Measurements from ENCODE around the gene HDAC3.
A peak's percentile ranks its signal among the peaks of the same experiment; 100 is the strongest.

HDAC3 gene

GRCh38 chr5:141657937-141658545, 21.4 kb upstream of the HDAC3 start:
- DNase-seq (ENCODE audit: low read depth): no peak

DNA sequence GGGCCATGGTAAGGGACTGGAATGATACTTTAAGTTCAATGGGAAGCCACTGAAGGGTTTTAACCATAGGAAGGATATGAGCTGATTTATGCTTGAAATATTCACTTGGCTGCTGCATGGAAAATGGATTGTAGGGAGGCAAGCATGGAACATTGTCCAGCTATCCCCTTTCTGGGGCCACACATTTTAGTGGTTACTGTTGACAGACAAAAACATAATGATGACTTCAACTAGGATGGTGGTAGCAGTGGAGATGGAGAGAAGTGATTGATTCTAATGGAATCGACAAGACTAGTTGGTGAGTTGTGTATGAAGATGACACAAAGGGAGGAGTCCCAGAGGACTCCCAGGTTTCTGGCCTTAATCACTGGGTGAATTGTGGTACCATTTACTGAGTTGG, 20.8 kb upstream of the HDAC3 start:
- no peak for DNase-seq (ENCODE audit: low read depth)

DNA sequence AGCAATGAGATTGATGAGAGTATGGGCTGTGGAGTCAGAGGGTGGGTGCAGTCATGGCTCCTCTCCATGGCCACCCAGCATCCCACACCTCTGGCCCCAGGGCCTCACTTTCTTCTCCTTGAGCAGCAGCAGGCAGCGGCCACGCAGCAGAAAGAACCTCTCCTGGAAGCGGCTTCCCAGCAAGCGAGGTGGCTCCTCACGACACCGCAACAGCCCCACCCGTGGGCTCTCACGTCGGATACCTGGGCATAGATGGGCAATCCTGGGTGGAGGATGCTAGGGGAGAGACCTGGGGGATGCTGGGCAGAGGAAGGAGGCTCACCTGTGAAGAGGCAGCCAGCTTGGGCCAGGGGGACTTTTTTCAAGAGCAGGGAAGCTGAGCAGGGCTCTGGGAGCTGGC, 19.7 kb upstream of the HDAC3 start:
- DNase-seq (ENCODE audit: low read depth): no peak

- DNase-seq (ENCODE audit: low read depth): no peak
Observed at GRCh38 chr5:141655020-141655419, 18.4 kb upstream of the HDAC3 start.

- DNase-seq (ENCODE audit: low read depth): no peak
Observed at GRCh38 chr5:141654298-141654697, 17.6 kb upstream of the HDAC3 start.

DNA sequence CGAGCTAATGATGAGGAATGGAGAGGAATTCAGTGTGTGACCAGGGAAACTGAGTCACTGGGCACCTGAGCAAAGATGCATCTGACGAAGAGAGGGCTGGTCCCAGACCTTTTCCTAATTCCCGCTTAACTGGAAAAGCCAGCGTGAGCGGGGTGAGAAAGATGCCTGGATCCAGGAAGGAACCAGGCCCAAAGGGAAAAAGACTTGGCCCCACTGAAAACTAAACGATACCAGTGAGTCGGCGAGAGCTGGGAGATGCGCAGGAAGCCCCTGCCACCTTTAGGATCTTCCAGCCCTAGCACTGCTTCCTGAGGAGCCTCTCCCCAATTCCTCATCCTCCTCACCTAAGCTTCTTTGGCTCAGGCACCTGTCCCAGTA, 15.1 kb upstream of the HDAC3 start:
- no peak for DNase-seq (ENCODE audit: low read depth)

DNA sequence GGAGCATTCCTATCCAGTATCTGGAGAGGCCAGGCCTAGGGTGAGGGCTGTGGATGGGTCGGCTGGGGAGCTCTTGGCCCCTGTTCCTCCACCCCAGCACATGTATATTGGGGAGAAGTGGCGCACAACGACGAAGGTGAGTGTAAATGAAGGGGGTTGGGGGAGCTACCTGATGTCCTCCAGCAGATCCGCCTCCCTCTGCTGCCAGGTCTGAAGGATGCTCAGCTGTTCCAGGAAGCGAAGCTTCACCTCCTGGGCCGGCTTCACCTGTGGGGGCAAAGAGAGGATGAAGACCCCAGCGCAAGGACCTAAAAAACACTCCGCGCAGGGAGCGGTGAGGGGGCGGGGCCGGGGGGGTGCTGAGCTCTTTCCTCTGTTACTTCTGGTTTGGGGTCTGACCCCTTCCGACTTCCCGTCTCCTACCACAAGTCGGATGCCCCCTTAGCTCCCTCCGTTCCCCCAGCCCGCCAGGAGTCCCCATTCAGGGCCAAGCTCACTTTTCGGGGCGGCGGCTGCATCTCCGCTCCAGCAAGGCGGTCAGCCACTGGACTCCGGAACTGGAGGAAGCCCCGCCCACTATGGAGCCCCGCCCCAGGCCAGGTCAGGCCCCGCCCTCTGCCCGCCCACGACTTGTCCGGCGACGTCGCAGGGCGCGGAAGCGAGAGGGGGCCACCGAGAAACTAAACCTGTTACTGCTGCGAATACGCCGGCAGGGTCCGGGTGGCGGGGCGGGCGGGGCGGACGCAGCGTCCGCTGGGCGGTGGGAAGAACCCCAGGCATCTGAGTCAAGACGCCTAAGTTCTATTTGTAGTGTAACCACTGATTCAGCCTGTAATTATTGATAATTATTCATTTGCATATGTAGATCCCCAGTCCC, 14.4 kb upstream of the HDAC3 start, which contains the start of gene FCHSD1:
Gene FCHSD1, minus strand, starts transcription at position 568 of the 877 bp plus-strand sequence. Its CDS starts 50 bp downstream, at position 518.
- DNase-seq (ENCODE audit: low read depth): peak; percentile 79

DNA sequence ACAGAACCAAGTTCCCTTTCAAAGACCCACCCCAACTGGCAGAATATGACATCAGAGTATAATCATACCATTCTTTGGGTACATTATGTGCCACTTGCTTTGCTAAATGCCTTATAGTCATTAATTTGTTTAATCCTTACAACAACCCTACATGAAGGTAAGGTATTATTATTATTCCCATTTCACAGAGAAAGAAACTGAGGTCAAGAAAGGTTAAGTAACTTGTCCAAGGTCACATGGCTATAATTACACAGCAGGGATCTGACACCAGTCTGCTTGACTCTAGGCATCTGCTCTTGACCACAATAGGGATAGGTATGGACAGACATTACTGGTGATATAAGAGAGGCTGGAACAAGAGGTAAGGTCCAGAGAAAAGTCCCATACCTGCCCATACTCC, 13.3 kb upstream of the HDAC3 start:
- DNase-seq (ENCODE audit: low read depth): no peak

DNA sequence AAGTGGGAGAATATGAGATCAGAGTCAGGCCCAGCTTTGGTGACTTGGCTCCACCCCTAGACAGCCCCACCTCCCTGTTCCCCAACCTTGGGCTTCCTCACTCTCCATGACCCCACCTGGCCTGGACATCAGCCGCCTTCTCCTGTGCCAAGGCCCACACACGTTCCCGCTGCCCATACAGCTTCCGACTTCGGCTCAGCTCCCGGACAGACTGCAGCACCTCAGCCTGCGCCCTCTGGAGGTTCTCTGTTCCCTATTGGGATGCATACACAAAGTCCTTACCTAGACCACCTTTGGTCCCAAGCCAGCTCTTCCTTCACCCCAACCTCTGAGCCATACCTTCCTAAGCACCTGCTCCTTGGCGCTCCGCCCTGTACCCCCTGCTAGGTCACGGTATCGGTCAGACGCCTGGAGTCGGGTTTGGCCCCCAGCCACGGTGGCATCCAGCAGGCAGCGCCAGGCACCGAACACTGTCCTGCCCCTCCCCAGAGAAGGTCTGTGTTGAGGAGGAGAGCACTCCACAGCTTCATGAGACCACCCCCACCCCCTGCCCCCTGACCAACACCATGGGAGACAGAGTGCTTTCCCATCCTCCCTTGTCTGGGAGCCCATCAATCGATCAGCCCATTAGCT, 12.5 kb upstream of the HDAC3 start:
- DNase-seq (ENCODE audit: low read depth): no peak

DNA sequence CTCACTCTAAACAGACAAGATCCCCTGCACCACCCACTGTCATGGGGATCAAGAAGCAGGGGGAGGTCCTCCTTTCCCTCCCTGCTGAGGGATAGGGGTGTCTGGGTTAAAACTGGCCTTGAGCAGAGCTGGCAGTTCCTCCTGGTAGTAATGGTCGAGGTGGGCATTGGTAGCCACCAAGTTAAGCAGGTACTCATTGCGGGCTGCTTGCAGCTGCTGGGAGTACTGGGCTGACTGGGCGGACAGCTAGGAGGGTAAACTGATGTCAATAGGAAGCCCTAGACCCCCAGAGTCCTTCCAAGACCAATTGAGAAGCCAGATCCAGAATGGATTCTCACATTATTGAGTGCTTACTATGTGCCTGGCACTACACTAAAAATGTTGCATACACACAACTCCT, 11.2 kb upstream of the HDAC3 start:
- no peak for DNase-seq (ENCODE audit: low read depth)

- DNase-seq (ENCODE audit: low read depth): no peak
Observed at GRCh38 chr5:141647242-141647641, 10.6 kb upstream of the HDAC3 start.

- no peak for DNase-seq (ENCODE audit: low read depth)
Observed at GRCh38 chr5:141646026-141646425, 9.4 kb upstream of the HDAC3 start.

DNA sequence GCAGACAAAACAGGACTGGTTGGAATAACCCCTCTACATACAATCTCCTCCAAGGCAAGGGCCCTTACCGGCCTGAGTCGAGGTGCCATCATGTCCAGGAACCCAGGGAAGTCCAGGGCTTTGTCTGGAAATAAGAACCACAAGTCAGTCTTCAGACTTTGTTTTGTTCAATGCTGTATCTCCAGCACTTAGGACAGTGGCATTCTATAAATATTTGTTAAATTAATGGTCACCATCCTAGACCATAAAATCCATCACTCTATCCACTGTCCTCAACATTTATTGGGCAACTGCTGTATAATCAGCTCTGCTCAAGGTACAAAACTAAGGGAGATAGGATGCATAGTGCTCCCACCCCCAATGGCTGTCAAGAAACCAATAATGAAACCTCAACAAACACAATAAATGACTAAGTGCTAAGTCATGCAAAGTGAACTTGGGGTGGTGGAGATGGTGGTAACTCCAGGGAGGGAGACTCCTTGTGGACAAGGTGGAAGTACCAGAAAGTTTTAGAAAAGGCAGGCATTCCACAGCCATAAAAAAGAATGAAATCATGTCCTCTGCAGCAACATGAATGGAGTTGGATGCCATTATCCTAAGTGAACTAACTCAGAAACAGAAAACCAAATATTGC, 5.1 kb upstream of the HDAC3 start:
- DNase-seq (ENCODE audit: low read depth): no peak

- no peak for DNase-seq (ENCODE audit: low read depth)
Observed at GRCh38 chr5:141640698-141641097, 4.0 kb upstream of the HDAC3 start.

DNA sequence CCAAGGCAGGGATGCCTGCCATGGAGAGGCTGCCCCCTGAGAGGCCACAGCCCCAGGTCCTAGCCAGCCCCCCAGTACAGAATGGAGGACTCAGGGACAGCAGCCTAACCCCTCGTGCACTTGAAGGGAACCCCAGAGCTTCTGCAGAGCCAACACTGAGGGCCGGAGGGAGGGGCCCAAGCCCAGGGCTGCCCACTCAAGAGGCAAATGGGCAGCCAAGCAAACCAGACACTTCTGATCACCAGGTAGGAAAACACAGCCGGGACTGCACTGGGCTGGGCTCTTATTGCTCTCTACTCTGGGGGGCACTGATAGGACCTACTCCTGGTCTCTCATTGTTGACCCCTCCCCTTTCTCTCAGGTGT, 3.4 kb upstream of the HDAC3 start:
- DNase-seq (ENCODE audit: low read depth): no peak

DNA sequence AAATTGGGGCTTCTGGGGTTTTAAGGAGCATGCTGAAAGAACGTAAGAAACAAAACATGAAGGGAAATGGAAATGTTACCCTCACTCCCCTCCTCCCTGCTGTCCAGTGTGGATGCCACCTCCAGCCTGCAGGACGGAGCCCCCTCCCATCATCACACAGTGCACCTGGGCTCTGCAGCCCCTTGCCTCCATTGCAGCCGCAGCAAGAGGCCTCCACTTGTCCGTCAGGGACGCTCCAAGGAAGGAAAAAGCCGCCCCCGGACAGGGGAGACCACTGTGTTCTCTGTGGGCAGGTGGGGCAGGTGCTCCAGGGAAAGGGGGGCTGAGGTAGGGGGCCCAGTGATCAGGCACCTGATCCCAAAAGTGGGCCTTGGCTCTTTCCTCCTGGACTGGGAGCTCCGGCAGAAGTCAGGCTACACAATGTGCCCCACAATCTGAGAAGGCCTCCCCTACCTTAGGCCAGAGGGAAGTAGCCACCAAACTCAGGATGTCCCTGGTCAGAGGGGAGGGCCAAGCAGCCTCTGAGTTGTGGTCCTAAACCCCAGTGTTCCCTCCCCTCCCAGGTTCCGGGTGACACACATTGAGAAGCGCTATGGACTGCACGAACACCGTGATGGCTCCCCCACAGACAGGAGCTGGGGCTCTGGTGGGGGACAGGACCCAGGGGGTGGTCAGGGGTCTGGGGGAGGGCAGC, 2.9 kb upstream of the HDAC3 start:
- DNase-seq (ENCODE audit: low read depth): no peak

- no peak for DNase-seq (ENCODE audit: low read depth)
Observed at GRCh38 chr5:141638771-141639170, 2.1 kb upstream of the HDAC3 start.

GRCh38 chr5:141637767-141638419, 1.2 kb upstream of the HDAC3 start:
- peak; percentile 23 for DNase-seq (ENCODE audit: low read depth)

DNA sequence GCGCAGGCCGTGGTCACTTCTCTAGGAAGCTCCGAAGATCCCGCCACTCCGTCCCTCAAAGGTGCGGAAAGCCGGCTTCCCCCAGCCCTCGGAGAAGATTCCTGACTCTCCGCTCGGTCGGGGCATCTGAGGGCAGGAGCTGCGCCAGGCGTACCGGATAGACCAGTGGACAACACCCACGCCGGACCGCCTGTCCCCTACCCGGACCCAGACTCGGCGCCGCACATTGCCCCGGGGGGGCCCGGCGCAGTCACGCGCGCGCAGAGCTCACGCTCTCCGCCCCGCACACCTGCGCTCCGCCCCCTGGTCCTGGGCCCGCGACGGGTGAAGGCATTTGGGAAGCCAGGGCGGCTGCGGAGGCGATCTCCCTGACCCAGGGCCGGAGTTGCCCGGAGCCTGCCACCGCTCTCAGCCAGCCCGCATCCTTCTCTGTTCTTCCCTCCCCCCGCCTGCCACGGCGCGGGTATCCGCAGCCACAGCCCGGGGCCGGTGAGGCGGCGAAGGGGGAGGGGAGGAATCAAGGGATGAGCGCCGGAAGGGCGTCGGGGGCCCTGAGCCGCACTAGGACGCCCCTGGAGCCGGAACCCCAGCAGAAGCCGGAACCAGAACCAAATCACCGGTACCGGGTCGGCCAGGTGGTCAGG, 596 bp upstream of the HDAC3 start:
- DNase-seq (ENCODE audit: low read depth): peak; percentile 29

DNA sequence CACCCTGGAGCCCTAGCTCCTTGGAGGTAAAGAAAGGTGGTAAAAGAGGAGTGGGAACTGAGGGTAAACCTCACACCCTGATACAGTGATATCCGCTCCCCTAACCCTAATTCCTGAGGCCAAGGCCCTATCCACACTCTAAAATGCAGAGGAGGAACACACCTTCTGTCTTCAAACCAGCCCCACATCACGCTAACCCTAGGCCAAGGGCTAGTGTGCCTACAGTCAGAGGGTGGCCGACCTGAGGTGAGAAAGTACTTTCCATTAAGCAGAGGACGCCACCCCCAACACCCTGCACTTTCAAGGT, 590 bp downstream of the HDAC3 start:
- DNase-seq (ENCODE audit: low read depth): no peak

DNA sequence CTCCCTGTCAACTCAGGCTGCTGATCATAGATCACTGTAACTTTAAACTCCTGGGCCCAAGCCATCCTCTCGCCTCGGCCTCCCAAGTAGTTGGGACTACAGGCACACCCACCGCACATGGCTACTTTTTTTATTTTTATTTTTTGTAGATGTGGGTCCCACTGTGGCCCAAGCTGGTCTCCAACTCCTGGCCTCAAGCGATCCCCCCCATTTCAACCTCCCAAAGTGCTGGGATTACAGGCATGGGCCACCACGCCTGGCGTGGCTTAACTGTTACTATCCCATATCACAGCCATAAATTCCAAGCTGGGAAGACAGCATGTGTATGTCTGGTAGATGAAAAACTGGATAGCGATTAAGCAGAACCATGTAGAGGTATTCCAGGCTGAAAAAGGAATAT, 1.0 kb downstream of the HDAC3 start:
- DNase-seq (ENCODE audit: low read depth): no peak
